ENCODE measurements around the gene INPP5F.

DNA sequence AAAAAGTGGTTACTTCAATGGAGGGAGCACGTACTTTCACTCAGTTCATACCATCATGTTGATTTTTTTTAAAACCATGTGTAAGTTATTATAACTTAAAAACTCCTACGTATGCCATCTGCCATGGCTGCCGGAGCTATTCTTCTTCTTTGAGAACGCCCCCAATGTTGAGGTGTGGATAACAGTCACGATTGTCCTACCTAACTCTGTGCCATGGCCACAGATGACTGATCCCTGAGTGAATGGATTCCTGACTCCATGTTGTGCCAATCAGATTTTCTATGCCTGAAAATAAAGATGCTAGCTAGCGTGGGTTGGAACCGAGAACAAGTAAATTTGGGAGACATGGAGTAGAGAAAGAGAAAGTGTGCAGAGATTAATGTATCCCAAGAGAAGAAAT is 141.5 kb downstream of the INPP5F start:
- TF ChIP-seq, protein P1, sequence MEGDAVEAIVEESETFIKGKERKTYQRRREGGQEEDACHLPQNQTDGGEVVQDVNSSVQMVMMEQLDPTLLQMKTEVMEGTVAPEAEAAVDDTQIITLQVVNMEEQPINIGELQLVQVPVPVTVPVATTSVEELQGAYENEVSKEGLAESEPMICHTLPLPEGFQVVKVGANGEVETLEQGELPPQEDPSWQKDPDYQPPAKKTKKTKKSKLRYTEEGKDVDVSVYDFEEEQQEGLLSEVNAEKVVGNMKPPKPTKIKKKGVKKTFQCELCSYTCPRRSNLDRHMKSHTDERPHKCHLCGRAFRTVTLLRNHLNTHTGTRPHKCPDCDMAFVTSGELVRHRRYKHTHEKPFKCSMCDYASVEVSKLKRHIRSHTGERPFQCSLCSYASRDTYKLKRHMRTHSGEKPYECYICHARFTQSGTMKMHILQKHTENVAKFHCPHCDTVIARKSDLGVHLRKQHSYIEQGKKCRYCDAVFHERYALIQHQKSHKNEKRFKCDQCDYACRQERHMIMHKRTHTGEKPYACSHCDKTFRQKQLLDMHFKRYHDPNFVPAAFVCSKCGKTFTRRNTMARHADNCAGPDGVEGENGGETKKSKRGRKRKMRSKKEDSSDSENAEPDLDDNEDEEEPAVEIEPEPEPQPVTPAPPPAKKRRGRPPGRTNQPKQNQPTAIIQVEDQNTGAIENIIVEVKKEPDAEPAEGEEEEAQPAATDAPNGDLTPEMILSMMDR (IDR thresholded peaks at IDR 0.05): no peak
- no peak for TF ChIP-seq ZFX (IDR thresholded peaks at IDR 0.05; ENCODE audit: borderline replicate concordance)
